ENCODE data around the gene CFAP73. TPM values are rescaled to one million over a fixed set of nuclear protein-coding genes. Genes with fewer than 3 reads are reported as not detected.
A peak's percentile ranks its signal among the peaks of the same experiment; 100 is the strongest.

CFAP73 gene
- polyA plus RNA-seq, 3 donors, result 0.14 TPM; not detected in 2

DNA sequence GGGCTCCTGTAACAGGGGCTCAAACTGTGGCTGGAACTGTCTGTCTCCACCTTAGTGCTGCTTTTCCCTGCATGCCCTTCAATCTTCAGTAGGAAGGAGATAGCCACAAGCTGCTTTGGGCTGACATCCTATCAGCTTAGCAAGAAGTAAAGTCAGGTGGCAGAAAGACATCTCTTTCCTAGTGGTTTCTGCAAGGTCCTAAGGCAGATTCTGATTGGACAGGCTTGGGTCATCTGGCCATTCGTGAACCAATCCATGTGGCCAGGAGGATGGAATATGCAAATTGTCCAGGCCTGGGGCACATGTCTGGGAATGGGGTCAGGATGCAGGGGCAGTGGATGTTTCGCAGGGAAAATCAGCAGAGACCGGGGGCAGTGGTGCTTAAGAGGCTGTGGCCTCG, 41.2 kb downstream of the CFAP73 start:
- Histone ChIP-seq H3K36me3 (replicated peaks in 1 of 2; ENCODE audit: control insufficient read depth in 1 of 2, insufficient read depth in 2 of 2, low read length in 2 of 2) (peaks cover 19 to 38% of the 10 kb centered on the region in 2 donors), H3K9ac (ENCODE audit: insufficient read depth, low read length, poor library complexity, severe bottlenecking) (no peak overlapping the region), H2AFZ (ENCODE audit: insufficient read depth, low read depth, low read length, poor library complexity, severe bottlenecking) (no peak overlapping the region), H3K27me3 (ENCODE audit: control insufficient read depth in 2 of 2, insufficient read depth in 2 of 2, low read length in 2 of 2) (no peaks in the 10 kb centered on the region), H3K9me3 (replicated peaks in 1 of 2; ENCODE audit: control insufficient read depth in 1 of 2, insufficient read depth in 1 of 2, low read length in 2 of 2) (no peaks in the 10 kb centered on the region), H4K20me1 (ENCODE audit: insufficient read depth, low read length) (peaks cover 3% of the 10 kb centered on the region), H3K4me1 (ENCODE audit: control insufficient read depth in 1 of 2, insufficient read depth in 2 of 2, low read length in 2 of 2) (peaks cover 12 to 19% of the 10 kb centered on the region in 2 donors), H3K27ac (ENCODE audit: low read depth in 1 of 2, low read length in 2 of 2) (peak overlapping the region in 1 of 2 donors; percentile 0), H3K4me2 (replicated peaks; ENCODE audit: extremely low read depth, low read length, poor library complexity, severe bottlenecking) (no peak overlapping the region), H3K4me3 (replicated peaks in 1 of 3; ENCODE audit: low read depth in 2 of 3, low read length in 3 of 3) (no peak overlapping the region), H3K79me2 (ENCODE audit: insufficient read depth, low read length) (peaks cover 21% of the 10 kb centered on the region)
- Mint-ChIP-seq H3K27me3 (ENCODE audit: low read depth in 3 of 3) (peaks cover 0 to 3% (median 0%) of the 10 kb centered on the region in 3 donors), H3K4me3 (no peak overlapping the region), H3K27ac (no peak overlapping the region), H3K4me1 (peaks cover 21% of the 10 kb centered on the region), H3K36me3 (peaks cover 30 to 53% of the 10 kb centered on the region in 2 donors), H3K9me3 (peaks cover 0 to 2% (median 0%) of the 10 kb centered on the region in 7 donors)
- intact Hi-C loops (cut with micrococcal nuclease), result loop anchor here in 1 of 2 donors (10.0 kb wide), 1 partner anchor 84 kb away; no protein-coding TSS in a partner anchor
- WGBS (ENCODE audit: insufficient coverage), result 97% methylated on average over 3 of the region's 4 CpGs
- TF ChIP-seq, protein P1, sequence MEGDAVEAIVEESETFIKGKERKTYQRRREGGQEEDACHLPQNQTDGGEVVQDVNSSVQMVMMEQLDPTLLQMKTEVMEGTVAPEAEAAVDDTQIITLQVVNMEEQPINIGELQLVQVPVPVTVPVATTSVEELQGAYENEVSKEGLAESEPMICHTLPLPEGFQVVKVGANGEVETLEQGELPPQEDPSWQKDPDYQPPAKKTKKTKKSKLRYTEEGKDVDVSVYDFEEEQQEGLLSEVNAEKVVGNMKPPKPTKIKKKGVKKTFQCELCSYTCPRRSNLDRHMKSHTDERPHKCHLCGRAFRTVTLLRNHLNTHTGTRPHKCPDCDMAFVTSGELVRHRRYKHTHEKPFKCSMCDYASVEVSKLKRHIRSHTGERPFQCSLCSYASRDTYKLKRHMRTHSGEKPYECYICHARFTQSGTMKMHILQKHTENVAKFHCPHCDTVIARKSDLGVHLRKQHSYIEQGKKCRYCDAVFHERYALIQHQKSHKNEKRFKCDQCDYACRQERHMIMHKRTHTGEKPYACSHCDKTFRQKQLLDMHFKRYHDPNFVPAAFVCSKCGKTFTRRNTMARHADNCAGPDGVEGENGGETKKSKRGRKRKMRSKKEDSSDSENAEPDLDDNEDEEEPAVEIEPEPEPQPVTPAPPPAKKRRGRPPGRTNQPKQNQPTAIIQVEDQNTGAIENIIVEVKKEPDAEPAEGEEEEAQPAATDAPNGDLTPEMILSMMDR (IDR thresholded peaks at IDR 0.05), result no peak
- DNase-seq, result peak in 1 of 3 donors; percentile 12

DNA sequence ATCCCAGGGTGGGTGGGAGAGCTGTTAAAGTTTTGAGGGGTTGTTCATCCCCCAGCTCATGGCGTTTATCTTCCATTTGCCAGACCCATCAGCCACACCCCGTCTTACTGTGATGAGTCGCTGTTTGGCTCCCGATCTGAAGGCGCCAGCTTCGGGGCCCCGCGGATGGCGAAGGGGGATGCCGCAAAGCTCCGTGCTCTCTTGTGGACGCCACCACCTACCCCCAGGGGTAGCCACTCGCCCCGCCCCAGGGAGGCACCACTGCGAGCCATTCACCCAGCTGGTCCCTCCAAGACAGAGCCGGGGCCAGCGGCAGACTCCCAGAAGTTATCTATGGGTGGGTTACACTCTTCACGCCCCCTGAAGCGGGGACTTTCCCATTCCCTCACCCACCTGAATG, 41.7 kb downstream of the CFAP73 start:
- Histone ChIP-seq H3K4me2 (replicated peaks; ENCODE audit: extremely low read depth, low read length, poor library complexity, severe bottlenecking) (no peak overlapping the region), H3K27ac (ENCODE audit: low read depth in 1 of 2, low read length in 2 of 2) (no peak overlapping the region), H2AFZ (ENCODE audit: insufficient read depth, low read depth, low read length, poor library complexity, severe bottlenecking) (no peak overlapping the region), H4K20me1 (ENCODE audit: insufficient read depth, low read length) (peaks cover 3% of the 10 kb centered on the region), H3K79me2 (ENCODE audit: insufficient read depth, low read length) (peaks cover 16% of the 10 kb centered on the region), H3K9ac (ENCODE audit: insufficient read depth, low read length, poor library complexity, severe bottlenecking) (no peak overlapping the region), H3K4me1 (ENCODE audit: control insufficient read depth in 1 of 2, insufficient read depth in 2 of 2, low read length in 2 of 2) (peaks cover 7 to 15% of the 10 kb centered on the region in 2 donors), H3K36me3 (replicated peaks in 1 of 2; ENCODE audit: control insufficient read depth in 1 of 2, insufficient read depth in 2 of 2, low read length in 2 of 2) (peaks cover 19 to 38% of the 10 kb centered on the region in 2 donors), H3K27me3 (ENCODE audit: control insufficient read depth in 2 of 2, insufficient read depth in 2 of 2, low read length in 2 of 2) (no peaks in the 10 kb centered on the region), H3K9me3 (replicated peaks in 1 of 2; ENCODE audit: control insufficient read depth in 1 of 2, insufficient read depth in 1 of 2, low read length in 2 of 2) (no peaks in the 10 kb centered on the region), H3K4me3 (replicated peaks in 1 of 3; ENCODE audit: low read depth in 2 of 3, low read length in 3 of 3) (no peak overlapping the region)
- peaks cover 16% of the 10 kb centered on the region for H3K4me1 Mint-ChIP-seq
- H3K9me3 Mint-ChIP-seq, result peaks cover 0 to 2% (median 0%) of the 10 kb centered on the region in 7 donors
- intact Hi-C loops (cut with micrococcal nuclease), result loop anchor here in 1 of 2 donors (10.0 kb wide), 1 partner anchor 84 kb away; no protein-coding TSS in a partner anchor
- H3K27ac Mint-ChIP-seq, result no peak overlapping the region
- DNase-seq, result no peak
- H3K4me3 Mint-ChIP-seq, result no peak overlapping the region
- WGBS (ENCODE audit: insufficient coverage), result 96% methylated on average over 15 of the region's 19 CpGs
- H3K27me3 Mint-ChIP-seq (ENCODE audit: low read depth in 3 of 3), result peaks cover 0 to 3% (median 0%) of the 10 kb centered on the region in 3 donors
- TF ChIP-seq, protein P1 (IDR thresholded peaks at IDR 0.05), result no peak
- peaks cover 31 to 53% of the 10 kb centered on the region in 2 donors for H3K36me3 Mint-ChIP-seq

Measured in CD14-positive monocyte (primary cell).